Measurements from ENCODE around the gene SLC29A4.

DNA sequence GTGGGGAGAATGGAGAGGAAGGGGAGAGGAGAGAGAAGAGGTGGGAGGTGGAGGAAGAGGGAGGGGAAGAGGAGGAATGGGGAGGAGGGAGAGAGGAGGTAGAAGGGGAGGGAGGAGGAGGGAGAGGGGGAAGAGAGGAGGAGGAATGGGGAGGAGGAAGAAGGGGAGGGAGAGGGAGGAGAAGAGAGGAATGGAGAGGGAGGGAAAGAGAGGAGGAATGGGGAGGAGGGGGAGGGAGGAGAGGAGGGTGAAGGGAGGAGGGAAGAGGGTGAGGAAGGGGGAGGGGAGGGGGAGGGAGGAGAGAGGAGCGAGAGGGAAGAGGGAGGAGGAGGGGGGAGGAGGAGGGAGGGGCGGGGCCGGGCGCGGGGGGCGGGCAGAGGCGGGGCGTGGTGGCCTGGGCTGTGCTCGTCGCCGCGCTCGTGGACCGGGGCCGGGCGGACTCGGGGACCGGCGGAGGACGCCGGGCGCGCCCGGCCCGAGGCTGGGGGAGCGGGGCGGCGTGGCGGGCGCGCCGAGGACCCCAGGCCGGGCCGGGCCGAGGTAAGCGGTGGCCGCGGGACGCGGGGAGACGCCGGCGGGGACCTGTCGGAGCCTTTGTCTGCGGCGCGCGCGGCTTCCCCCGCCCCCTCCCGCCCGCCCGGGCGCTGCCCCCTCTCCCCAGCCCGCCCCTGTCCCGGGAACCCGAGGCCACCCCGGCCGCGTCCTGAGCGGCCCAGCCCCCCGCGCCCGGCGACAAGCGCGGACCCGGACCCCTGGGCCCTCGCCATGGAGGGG lies at the start of gene SLC29A4:
- TF ChIP-seq, protein P1, sequence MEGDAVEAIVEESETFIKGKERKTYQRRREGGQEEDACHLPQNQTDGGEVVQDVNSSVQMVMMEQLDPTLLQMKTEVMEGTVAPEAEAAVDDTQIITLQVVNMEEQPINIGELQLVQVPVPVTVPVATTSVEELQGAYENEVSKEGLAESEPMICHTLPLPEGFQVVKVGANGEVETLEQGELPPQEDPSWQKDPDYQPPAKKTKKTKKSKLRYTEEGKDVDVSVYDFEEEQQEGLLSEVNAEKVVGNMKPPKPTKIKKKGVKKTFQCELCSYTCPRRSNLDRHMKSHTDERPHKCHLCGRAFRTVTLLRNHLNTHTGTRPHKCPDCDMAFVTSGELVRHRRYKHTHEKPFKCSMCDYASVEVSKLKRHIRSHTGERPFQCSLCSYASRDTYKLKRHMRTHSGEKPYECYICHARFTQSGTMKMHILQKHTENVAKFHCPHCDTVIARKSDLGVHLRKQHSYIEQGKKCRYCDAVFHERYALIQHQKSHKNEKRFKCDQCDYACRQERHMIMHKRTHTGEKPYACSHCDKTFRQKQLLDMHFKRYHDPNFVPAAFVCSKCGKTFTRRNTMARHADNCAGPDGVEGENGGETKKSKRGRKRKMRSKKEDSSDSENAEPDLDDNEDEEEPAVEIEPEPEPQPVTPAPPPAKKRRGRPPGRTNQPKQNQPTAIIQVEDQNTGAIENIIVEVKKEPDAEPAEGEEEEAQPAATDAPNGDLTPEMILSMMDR (IDR thresholded peaks at IDR 0.05): no peak
- TF ChIP-seq ZFX (IDR thresholded peaks at IDR 0.05; ENCODE audit: borderline replicate concordance): no peak
